Adrenal gland (tissue), 12 donors: Measurements from ENCODE around the gene DHX57. TPM values are rescaled to one million over a fixed set of nuclear protein-coding genes. Genes with fewer than 3 reads are reported as not detected.
A peak's percentile ranks its signal among the peaks of the same experiment; 100 is the strongest.

Experiments used
- DNase-seq, 7 donors: peaks; one replicate each; pipeline ENCODE4 v3.0.0-alpha.2; 2019 to 2020
- H3K27ac ChIP-seq, 5 donors: fragments of 200-600 bp; sonication (generic) in 4 of 5; 1 replicate in 3 of 5; 2 replicates in 2 of 5; pipeline versions ENCODE4 v1.5.1 to v1.8.0; 2016 to 2020; ENCODE audit warnings: mild to moderate bottlenecking in 1 of 5
- H3K27me3 ChIP-seq: fragments of 200-600 bp; 2 replicates; pipeline ENCODE4 v1.8.0; 2021
- H3K36me3 ChIP-seq, 2 donors: fragments of 200-600 bp; replicated peaks in 1 of 2; 1 replicate in 1 of 2; 2 replicates in 1 of 2; pipeline versions ENCODE4 v1.5.1 to v1.8.0; 2018 to 2022
- H3K4me1 ChIP-seq, 2 donors: fragments of 200-600 bp; replicated peaks in 1 of 2; 1 replicate in 1 of 2; 2 replicates in 1 of 2; pipeline versions ENCODE4 v1.5.1 to v1.8.0; 2018 to 2021
- H3K4me3 ChIP-seq, 4 donors: fragments of 200-600 bp; sonication (generic) in 3 of 4; one replicate each; pipeline ENCODE4 v1.5.1; 2016 to 2018
- H3K9me3 ChIP-seq, 3 donors: fragments of 200-600 bp; sonication (generic) in 1 of 3; replicated peaks in 1 of 3; 1 replicate in 2 of 3; 2 replicates in 1 of 3; pipeline versions ENCODE4 v1.5.1 to v1.8.0; 2016 to 2021
- POLR2A ChIP-seq, 2 donors: fragments of 450-650 bp; IDR thresholded peaks; one replicate each; pipeline ENCODE4 v1.6.1; 2017; ENCODE audit warnings: antibody characterized with exemption in 2 of 2, mild to moderate bottlenecking in 2 of 2, moderate library complexity in 1 of 2
- WGBS, 4 donors: extraction: QIAGEN DNeasy Blood & Tissue Kit in 2 of 4; methylation state at CpG; one replicate each; pipeline versions ENCODE4 v1.1.5 to v1.1.7; 2013 to 2017; 5-methylcytosine and 5-hydroxymethylcytosine counted together
- intact Hi-C, 2 donors: fragments of 100-400 bp; cut with DNase I; formaldehyde crosslinking; loops; one replicate each; pipeline versions ENCODE4 v1.14.1 to v1.15.0; 2022 to 2023
- polyA plus RNA-seq, 3 donors: library from polyadenylated mRNA; stranded (reverse); fragments of 200-250 nt in 2 of 3; fragments of 350-450 nt in 1 of 3; fragmentation: Illumina TruSeq in 1 of 3; extraction: RNeasy Lipid Tissue Mini Kit (QIAGEN cat#74804) in 1 of 3; gene quantifications; one replicate each; pipeline ENCODE4 v1.2.3, GENCODE V29; 2013 to 2014
- total RNA-seq, 9 donors: library from RNA; depleted of rRNA in 4 of 9; stranded (reverse); fragments of >200 nt in 4 of 9; fragments of 120-200 nt in 1 of 9; fragmentation: NEBNext Ultra II Directional in 1 of 9; extraction: Animal tissue kit (Norgen Biotek cat#: 25700) in 1 of 9; gene quantifications; one replicate each; pipeline versions ENCODE4 v1.1.0 to v1.2.4, GENCODE V29; 2013 to 2023
- TF ChIP-seq, protein P1 (sequence below), 6 experiments: fragments of 450-650 bp in 4 of 6; fragments of 200-600 bp in 2 of 6; sonication (generic) in 1 of 6; IDR thresholded peaks; 1 replicate in 5 of 6; 2 replicates in 1 of 6; pipeline versions ENCODE4 v1.5.1 to v1.8.0; 2016 to 2021; ENCODE audit warnings: antibody characterized with exemption in 6 of 6, mild to moderate bottlenecking in 2 of 6, moderate library complexity in 1 of 6
- donor health status: healthy with polysubstance abuse.
- donor health status: Bipolar disorder and iron deficiency.
- donor health status: DM: yes; HTN: yes; CAD: no.
- donor health status: DM: no; HTN: no; CAD: no.
- donor health status: DM: no; HTN: no; CAD: no.
- donor health status: DM: yes; HTN: yes; CAD: no.

The DHX57 gene
- total and polyA plus RNA-seq, 12 donors: 9.4 to 30.5 (median 18.1) TPM

GRCh38 chr2:38907743-38908562 lies 32.2 kb upstream of the DHX57 start:
- peak overlapping the region; percentile 33 to 73 (median 56) for H3K27ac ChIP-seq
- H3K27me3 ChIP-seq: no peaks in the 10 kb centered on the region
- WGBS, 4 donors: 26 to 57% (median 41%) methylated on average over 2 of the region's 2 CpGs
- DNase-seq: peak; percentile 45 to 72 (median 65)
- no peak for TF ChIP-seq POLR2A (IDR thresholded peaks at IDR 0.05)
- TF ChIP-seq, protein P1, sequence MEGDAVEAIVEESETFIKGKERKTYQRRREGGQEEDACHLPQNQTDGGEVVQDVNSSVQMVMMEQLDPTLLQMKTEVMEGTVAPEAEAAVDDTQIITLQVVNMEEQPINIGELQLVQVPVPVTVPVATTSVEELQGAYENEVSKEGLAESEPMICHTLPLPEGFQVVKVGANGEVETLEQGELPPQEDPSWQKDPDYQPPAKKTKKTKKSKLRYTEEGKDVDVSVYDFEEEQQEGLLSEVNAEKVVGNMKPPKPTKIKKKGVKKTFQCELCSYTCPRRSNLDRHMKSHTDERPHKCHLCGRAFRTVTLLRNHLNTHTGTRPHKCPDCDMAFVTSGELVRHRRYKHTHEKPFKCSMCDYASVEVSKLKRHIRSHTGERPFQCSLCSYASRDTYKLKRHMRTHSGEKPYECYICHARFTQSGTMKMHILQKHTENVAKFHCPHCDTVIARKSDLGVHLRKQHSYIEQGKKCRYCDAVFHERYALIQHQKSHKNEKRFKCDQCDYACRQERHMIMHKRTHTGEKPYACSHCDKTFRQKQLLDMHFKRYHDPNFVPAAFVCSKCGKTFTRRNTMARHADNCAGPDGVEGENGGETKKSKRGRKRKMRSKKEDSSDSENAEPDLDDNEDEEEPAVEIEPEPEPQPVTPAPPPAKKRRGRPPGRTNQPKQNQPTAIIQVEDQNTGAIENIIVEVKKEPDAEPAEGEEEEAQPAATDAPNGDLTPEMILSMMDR (IDR thresholded peaks at IDR 0.05): no peak
- no peak overlapping the region for H3K4me3 ChIP-seq
- intact Hi-C loops: no loop called here
- H3K36me3 ChIP-seq: no peaks in the 10 kb centered on the region
- no peaks in the 10 kb centered on the region for H3K9me3 ChIP-seq
- H3K4me1 ChIP-seq: peaks cover 15 to 24% of the 10 kb centered on the region in 2 donors

DNA sequence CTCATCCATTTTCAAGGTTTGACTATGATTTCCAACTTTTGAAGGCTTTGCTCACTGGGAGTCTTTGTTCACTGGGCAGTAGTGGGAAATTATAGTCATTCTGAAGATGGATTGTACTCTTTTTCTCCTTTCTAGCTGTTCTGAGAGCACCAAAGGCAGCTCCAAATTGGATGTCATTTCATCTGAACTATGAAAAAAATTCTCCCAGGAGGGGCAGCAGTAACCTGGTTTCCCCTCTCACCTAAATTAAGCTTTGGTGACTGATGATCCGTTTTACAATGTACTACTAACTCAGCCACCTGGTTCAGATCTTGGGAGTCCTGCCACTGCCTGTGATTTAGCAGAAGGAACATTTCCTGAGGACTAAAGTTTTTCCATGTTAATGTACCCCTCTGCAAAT lies 31.5 kb upstream of the DHX57 start:
- H3K36me3 ChIP-seq: no peaks in the 10 kb centered on the region
- TF ChIP-seq POLR2A (IDR thresholded peaks at IDR 0.05): no peak
- TF ChIP-seq, protein P1 (IDR thresholded peaks at IDR 0.05): no peak
- 66 to 91% (median 70%) methylated on average over 1 of the region's 1 CpG for WGBS, 4 donors
- peak overlapping the region in 4 of 5 donors; percentile 8 to 73 (median 36) for H3K27ac ChIP-seq
- H3K4me1 ChIP-seq: peaks cover 15 to 17% of the 10 kb centered on the region in 2 donors
- H3K9me3 ChIP-seq: no peaks in the 10 kb centered on the region
- intact Hi-C loops: no loop called here
- H3K4me3 ChIP-seq: no peak overlapping the region
- no peak for DNase-seq
- H3K27me3 ChIP-seq: no peaks in the 10 kb centered on the region

DNA sequence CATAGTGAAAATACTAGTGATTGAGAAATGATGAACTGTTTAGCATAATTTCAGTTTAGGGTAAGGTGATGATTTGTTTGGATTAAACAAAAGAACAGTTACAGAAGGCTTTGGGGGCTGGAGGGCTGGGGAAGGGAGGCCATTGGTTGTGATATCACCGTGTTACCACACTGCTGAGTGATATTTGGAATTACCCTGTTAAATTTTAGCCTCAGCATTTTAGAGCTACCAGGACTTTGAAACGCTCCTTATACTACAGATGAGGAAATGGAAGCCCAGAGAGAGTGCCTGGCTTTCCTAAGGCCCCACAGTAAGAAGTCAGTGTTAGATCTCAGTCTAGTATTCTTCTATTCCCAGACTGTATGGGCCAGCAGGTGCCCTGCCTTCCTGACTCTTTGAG lies 29.5 kb upstream of the DHX57 start:
- no peaks in the 10 kb centered on the region for H3K27me3 ChIP-seq
- 84 to 100% (median 88%) methylated on average over 2 of the region's 2 CpGs for WGBS, 4 donors
- TF ChIP-seq, protein P1 (IDR thresholded peaks at IDR 0.05): no peak
- TF ChIP-seq POLR2A (IDR thresholded peaks at IDR 0.05): no peak

GRCh38 chr2:38900726-38901125 lies 25.0 kb upstream of the DHX57 start:
- 74 to 94% (median 78%) methylated on average over 1 of the region's 1 CpG for WGBS, 4 donors
- no peak overlapping the region for H3K4me3 ChIP-seq
- H3K27me3 ChIP-seq: no peaks in the 10 kb centered on the region
- TF ChIP-seq, protein P1 (IDR thresholded peaks at IDR 0.05): no peak
- no peak for TF ChIP-seq POLR2A (IDR thresholded peaks at IDR 0.05)
- DNase-seq: no peak
- no peaks in the 10 kb centered on the region for H3K36me3 ChIP-seq
- H3K9me3 ChIP-seq: no peaks in the 10 kb centered on the region
- H3K4me1 ChIP-seq: no peaks in the 10 kb centered on the region
- H3K27ac ChIP-seq: no peak overlapping the region
- intact Hi-C loops: no loop called here

More for the DNA sequence above, 29.5 kb upstream of the DHX57 start:
- Histone ChIP-seq H3K36me3 (no peaks in the 10 kb centered on the region), H3K9me3 (no peaks in the 10 kb centered on the region), H3K27ac (no peak overlapping the region), H3K4me1 (peaks cover 12 to 15% of the 10 kb centered on the region in 2 donors), H3K4me3 (no peak overlapping the region)
- intact Hi-C loops: no loop called here
- DNase-seq: no peak
